HAP-1 (cell line): ENCODE data around the gene WSCD1.

ENCODE experiments used
- DNase-seq, 2 experiments: peaks; one replicate each; pipeline ENCODE4 v3.0.0-alpha.2; 2016 to 2020; ENCODE audit warnings: low spot score in 2 of 2
- H3K27me3 ChIP-seq: fragments of 250-450 bp; sonication (Bioruptor Pico); 2 replicates; pipeline ENCODE4 v1.5.1; 2020; ENCODE audit warnings: low read depth, mild to moderate bottlenecking, moderate library complexity
- H3K36me3 ChIP-seq: fragments of 250-450 bp; sonication (Bioruptor Pico); replicated peaks from 2 replicates; pipeline ENCODE4 v1.5.1; 2020; ENCODE audit warnings: mild to moderate bottlenecking
- H3K4me1 ChIP-seq: fragments of 250-450 bp; sonication (Bioruptor Pico); 2 replicates; pipeline ENCODE4 v1.5.1; 2020; ENCODE audit warnings: mild to moderate bottlenecking
- H3K4me3 ChIP-seq: fragments of 250-450 bp; sonication (Bioruptor Pico); 2 replicates; pipeline ENCODE4 v1.5.1; 2020; ENCODE audit warnings: mild to moderate bottlenecking, moderate library complexity
- H3K9me3 ChIP-seq: fragments of 250-450 bp; sonication (Bioruptor Pico); 2 replicates; pipeline ENCODE4 v1.5.1; 2020; ENCODE audit warnings: mild to moderate bottlenecking, moderate library complexity
- in situ Hi-C: fragments of 300-500 bp; cut with MboI; formaldehyde crosslinking; loops from 3 replicates; pipeline ENCODE4 v1.14.3; 2020; ENCODE audit warnings: low sequenced_read_pairs, inconsistent platforms, mixed read lengths

Gene WSCD1

DNA sequence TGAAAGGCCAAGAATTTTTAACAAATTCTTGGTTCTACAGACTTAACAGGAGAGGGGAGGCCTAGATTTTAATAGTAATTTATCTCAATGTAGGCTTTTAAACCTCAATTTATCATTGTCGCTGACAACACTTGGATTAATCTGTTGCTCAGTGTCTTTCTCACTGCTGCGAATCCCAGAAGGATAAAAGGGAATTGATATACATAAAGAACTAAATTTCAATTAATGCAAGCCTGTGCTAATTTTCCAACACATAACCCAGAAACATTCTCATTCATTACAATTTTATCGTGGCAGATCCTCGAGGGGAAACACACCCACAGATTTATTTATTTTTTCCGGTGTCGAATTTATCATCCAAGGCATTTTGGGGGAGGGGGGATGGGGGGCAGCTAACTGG is 98.1 kb downstream of the WSCD1 start:
- no peak for DNase-seq
- no peaks in the 10 kb centered on the region for H3K9me3 ChIP-seq
- in situ Hi-C loops: no loop called here
- no peaks in the 10 kb centered on the region for H3K36me3 ChIP-seq
- peaks cover 6% of the 10 kb centered on the region for H3K4me1 ChIP-seq
- H3K27me3 ChIP-seq: no peaks in the 10 kb centered on the region
- H3K4me3 ChIP-seq: no peak overlapping the region

DNA sequence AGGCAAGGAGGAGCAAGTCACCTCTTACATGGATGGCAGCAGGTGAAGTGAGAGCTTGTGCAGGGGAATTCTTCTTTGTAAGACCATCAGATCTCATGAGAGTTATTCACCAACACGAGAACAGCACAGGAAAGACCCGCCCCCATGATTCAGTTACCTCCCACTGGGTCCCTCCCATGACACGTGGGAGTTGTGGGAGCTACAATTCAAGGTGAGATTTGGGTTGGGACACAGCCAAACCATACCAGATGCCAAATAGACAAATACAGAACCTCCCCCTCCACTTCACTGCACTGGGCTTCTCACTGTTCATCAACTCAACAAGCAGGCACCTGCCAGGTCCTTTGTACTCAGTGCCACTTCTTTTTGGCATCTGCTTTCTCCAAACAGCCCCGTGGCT is 100.2 kb downstream of the WSCD1 start:
- in situ Hi-C loops: no loop called here
- no peaks in the 10 kb centered on the region for H3K9me3 ChIP-seq
- H3K27me3 ChIP-seq: no peaks in the 10 kb centered on the region
- no peaks in the 10 kb centered on the region for H3K36me3 ChIP-seq
- H3K4me1 ChIP-seq: peaks cover 6% of the 10 kb centered on the region
- no peak overlapping the region for H3K4me3 ChIP-seq
- no peak for DNase-seq

DNA sequence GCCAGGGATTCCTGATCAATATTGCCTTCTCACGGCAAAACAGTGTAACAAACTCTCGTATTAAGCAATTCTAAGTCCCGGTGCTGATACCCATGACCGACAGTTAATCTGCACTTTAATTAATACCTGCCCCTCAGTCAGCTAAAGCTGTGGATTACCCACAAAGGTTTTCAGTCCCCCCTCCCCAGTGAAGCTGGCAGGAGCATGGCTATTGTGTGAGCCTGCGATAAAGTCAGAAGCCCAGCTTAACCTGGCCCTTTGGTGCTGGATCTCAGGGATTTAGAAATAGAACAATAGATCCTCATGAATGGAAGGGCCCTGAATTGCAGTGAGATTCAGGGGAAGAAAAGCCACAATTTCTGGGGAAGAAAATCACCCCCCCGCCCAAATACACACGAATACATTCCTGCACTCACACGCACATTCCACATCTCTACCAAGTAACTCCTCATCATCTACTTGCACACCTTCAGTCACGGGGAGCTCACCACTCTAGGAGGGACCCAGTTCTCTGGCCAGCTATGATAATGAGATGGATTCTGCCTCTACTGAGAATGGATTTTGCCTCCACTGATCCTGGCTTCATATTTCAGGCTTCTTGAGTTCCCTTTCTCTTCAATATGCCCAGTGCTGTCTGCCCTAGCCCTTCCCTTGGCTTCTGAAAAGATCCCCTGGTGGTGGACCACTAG is 102.6 kb downstream of the WSCD1 start:
- Histone ChIP-seq H3K27me3 (no peaks in the 10 kb centered on the region), H3K36me3 (no peaks in the 10 kb centered on the region), H3K4me1 (peaks cover 6% of the 10 kb centered on the region), H3K4me3 (no peak overlapping the region), H3K9me3 (no peaks in the 10 kb centered on the region)
- DNase-seq: peak; percentile 49 to 65
- in situ Hi-C loops: no loop called here

DNA sequence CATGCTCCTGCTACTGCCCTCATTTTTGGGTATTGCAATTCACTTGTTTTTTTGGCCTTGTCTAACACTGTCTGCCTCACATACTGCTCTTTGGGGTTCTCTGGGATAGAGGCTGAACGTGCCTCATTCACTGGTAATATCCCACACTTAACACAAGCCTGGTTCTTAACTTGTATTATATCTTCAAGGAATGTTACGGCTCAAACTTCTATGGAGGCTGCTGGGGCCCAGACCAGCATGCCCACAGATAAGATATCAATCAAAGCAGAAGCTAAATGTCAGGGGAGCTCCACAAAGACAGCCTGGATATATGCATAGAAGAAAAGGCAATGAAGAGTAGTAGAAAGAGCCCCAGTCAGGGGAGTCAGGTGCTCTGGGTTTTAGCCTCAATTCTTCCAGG is 103.5 kb downstream of the WSCD1 start:
- no peaks in the 10 kb centered on the region for H3K27me3 ChIP-seq
- H3K36me3 ChIP-seq: no peaks in the 10 kb centered on the region
- H3K9me3 ChIP-seq: no peaks in the 10 kb centered on the region
- no peak for DNase-seq
- in situ Hi-C loops: no loop called here
- peaks cover 6% of the 10 kb centered on the region for H3K4me1 ChIP-seq
- H3K4me3 ChIP-seq: no peak overlapping the region
